ENCODE measurements around the gene RAG1. TPM values are rescaled to one million over a fixed set of nuclear protein-coding genes. Genes with fewer than 3 reads are reported as not detected.

Gene RAG1
- polyA plus RNA-seq, 3 donors = 0.69 TPM; not detected in 2

DNA sequence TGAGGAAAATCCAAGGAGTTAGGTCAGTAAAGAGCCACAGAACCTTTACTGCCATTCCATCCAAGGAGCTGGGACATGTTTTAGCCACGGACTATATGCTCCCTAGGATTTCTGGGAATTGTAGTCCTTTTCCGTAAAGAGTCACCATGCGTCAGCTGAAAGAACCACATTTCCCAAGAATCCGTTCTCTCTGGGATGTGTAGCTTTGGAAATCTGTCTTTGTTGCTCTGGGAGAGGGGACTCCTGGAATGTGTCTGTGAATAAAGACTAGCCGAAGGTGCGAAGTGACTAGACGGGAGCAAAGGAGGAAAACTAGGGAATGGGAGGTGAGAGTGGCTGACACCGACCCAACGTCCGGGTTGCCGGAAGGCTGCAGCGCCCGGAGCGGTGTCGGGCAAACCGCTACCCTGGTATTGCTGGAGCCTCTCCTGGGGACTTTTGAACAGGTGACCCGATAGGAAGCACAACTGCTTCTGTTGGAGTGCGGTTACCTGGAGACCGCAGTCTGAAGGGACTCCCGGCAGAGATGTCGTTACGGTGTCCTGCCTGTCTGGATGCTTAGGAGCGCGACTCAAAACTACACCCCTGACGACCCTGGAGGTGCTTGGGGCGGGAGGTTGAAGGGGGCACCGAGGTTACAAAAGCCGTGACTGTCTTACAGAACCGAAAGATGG lies 26.6 kb downstream of the RAG1 start, which contains the start of gene IFTAP:
IFTAP (plus strand) TSS at position 187 of the 674 bp plus-strand sequence. CDS start 15,602 bp downstream, outside the sequence.
- Histone ChIP-seq H4K20me1 (ENCODE audit: insufficient read depth, low read length) (no peaks in the 10 kb centered on the region), H3K4me1 (ENCODE audit: control insufficient read depth in 1 of 2, insufficient read depth in 2 of 2, low read length in 2 of 2) (peaks cover 3 to 9% of the 10 kb centered on the region in 2 donors), H3K9ac (ENCODE audit: insufficient read depth, low read length, poor library complexity, severe bottlenecking) (peak within 1 kb of the TSS; percentile 55), H3K4me2 (replicated peaks; ENCODE audit: extremely low read depth, low read length, poor library complexity, severe bottlenecking) (peak within 1 kb of the TSS; percentile 94), H3K79me2 (ENCODE audit: insufficient read depth, low read length) (no peaks in the 10 kb centered on the region), H3K4me3 (replicated peaks in 1 of 3; ENCODE audit: low read depth in 2 of 3, low read length in 3 of 3) (peak within 1 kb of the TSS; percentile 76 to 94 (median 93)), H3K27me3 (ENCODE audit: control insufficient read depth in 2 of 2, insufficient read depth in 2 of 2, low read length in 2 of 2) (peaks cover 11 to 12% of the 10 kb centered on the region in 2 donors), H2AFZ (ENCODE audit: insufficient read depth, low read depth, low read length, poor library complexity, severe bottlenecking) (peak within 1 kb of the TSS; percentile 97), H3K36me3 (replicated peaks in 1 of 2; ENCODE audit: control insufficient read depth in 1 of 2, insufficient read depth in 2 of 2, low read length in 2 of 2) (no peaks in the 10 kb centered on the region), H3K27ac (ENCODE audit: low read depth in 1 of 2, low read length in 2 of 2) (peak within 1 kb of the TSS in 1 of 2 donors; percentile 49), H3K9me3 (replicated peaks in 1 of 2; ENCODE audit: control insufficient read depth in 1 of 2, insufficient read depth in 1 of 2, low read length in 2 of 2) (no peaks in the 10 kb centered on the region)
- DNase-seq = peak; percentile 60 to 73 (median 61)
- 0% methylated on average over 25 of the region's 29 CpGs for WGBS (ENCODE audit: insufficient coverage)
- Mint-ChIP-seq H3K27me3 (ENCODE audit: low read depth in 3 of 3) (peaks cover 10 to 21% (median 13%) of the 10 kb centered on the region in 3 donors), H3K4me3 (peak within 1 kb of the TSS; percentile 97 to 100), H3K27ac (peak within 1 kb of the TSS; percentile 60 to 93 (median 78)), H3K4me1 (peaks cover 8% of the 10 kb centered on the region), H3K9me3 (no peaks in the 10 kb centered on the region), H3K36me3 (no peaks in the 10 kb centered on the region)
- intact Hi-C loops (cut with micrococcal nuclease) = no loop called here
- TF ChIP-seq, protein P1, sequence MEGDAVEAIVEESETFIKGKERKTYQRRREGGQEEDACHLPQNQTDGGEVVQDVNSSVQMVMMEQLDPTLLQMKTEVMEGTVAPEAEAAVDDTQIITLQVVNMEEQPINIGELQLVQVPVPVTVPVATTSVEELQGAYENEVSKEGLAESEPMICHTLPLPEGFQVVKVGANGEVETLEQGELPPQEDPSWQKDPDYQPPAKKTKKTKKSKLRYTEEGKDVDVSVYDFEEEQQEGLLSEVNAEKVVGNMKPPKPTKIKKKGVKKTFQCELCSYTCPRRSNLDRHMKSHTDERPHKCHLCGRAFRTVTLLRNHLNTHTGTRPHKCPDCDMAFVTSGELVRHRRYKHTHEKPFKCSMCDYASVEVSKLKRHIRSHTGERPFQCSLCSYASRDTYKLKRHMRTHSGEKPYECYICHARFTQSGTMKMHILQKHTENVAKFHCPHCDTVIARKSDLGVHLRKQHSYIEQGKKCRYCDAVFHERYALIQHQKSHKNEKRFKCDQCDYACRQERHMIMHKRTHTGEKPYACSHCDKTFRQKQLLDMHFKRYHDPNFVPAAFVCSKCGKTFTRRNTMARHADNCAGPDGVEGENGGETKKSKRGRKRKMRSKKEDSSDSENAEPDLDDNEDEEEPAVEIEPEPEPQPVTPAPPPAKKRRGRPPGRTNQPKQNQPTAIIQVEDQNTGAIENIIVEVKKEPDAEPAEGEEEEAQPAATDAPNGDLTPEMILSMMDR (IDR thresholded peaks at IDR 0.05) = no peak

DNA sequence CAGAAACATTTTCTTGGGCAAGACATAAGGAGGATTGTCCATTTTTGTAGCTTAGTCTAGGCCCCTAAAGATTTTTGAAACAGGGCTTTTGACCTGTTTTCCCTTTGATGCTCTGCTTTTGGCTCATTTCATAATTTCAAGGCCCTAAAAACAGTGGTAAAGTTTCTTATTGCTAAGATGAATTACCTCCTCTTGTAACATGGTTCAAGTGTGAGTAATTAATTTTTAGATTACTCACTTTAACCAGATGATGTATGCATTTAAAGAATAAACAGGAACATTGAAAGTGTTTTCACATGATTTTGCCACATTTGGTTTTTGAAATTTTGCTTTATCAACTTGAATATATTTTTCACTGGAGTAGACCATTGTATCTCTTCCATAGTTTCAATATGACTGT lies 29.1 kb downstream of the RAG1 start:
- H3K36me3 Mint-ChIP-seq = peaks cover 0 to 4% of the 10 kb centered on the region in 2 donors
- H3K4me3 ChIP-seq (replicated peaks in 1 of 3; ENCODE audit: low read depth in 2 of 3, low read length in 3 of 3) = no peak overlapping the region
- no peaks in the 10 kb centered on the region for H3K27me3 ChIP-seq (ENCODE audit: control insufficient read depth in 2 of 2, insufficient read depth in 2 of 2, low read length in 2 of 2)
- H3K4me3 Mint-ChIP-seq = no peak overlapping the region
- H3K79me2 ChIP-seq (ENCODE audit: insufficient read depth, low read length) = no peaks in the 10 kb centered on the region
- no peak overlapping the region for H2AFZ ChIP-seq (ENCODE audit: insufficient read depth, low read depth, low read length, poor library complexity, severe bottlenecking)
- DNase-seq = no peak
- H3K9ac ChIP-seq (ENCODE audit: insufficient read depth, low read length, poor library complexity, severe bottlenecking) = no peak overlapping the region
- intact Hi-C loops (cut with micrococcal nuclease) = no loop called here
- no peaks in the 10 kb centered on the region for H3K9me3 Mint-ChIP-seq
- H3K27me3 Mint-ChIP-seq (ENCODE audit: low read depth in 3 of 3) = peaks cover 2 to 6% (median 3%) of the 10 kb centered on the region in 3 donors
- no peaks in the 10 kb centered on the region for H4K20me1 ChIP-seq (ENCODE audit: insufficient read depth, low read length)
- H3K4me1 ChIP-seq (ENCODE audit: control insufficient read depth in 1 of 2, insufficient read depth in 2 of 2, low read length in 2 of 2) = peaks cover 15 to 22% of the 10 kb centered on the region in 2 donors
- H3K27ac ChIP-seq (ENCODE audit: low read depth in 1 of 2, low read length in 2 of 2) = no peak overlapping the region
- no peaks in the 10 kb centered on the region for H3K36me3 ChIP-seq (replicated peaks in 1 of 2; ENCODE audit: control insufficient read depth in 1 of 2, insufficient read depth in 2 of 2, low read length in 2 of 2)
- H3K9me3 ChIP-seq (replicated peaks in 1 of 2; ENCODE audit: control insufficient read depth in 1 of 2, insufficient read depth in 1 of 2, low read length in 2 of 2) = no peaks in the 10 kb centered on the region
- H3K27ac Mint-ChIP-seq = no peak overlapping the region
- TF ChIP-seq, protein P1 (IDR thresholded peaks at IDR 0.05) = no peak
- H3K4me2 ChIP-seq (replicated peaks; ENCODE audit: extremely low read depth, low read length, poor library complexity, severe bottlenecking) = no peak overlapping the region
- peaks cover 21% of the 10 kb centered on the region for H3K4me1 Mint-ChIP-seq

Data from CD14-positive monocyte (primary cell).